Ecto neural progenitor cell (in vitro differentiated cells): Measurements from ENCODE around the gene ARGLU1.

Source experiments
- DNase-seq: peaks from one replicate; pipeline ENCODE4 v3.0.0-alpha.2; 2018; ENCODE audit warnings: low spot score

ARGLU1 gene

DNA sequence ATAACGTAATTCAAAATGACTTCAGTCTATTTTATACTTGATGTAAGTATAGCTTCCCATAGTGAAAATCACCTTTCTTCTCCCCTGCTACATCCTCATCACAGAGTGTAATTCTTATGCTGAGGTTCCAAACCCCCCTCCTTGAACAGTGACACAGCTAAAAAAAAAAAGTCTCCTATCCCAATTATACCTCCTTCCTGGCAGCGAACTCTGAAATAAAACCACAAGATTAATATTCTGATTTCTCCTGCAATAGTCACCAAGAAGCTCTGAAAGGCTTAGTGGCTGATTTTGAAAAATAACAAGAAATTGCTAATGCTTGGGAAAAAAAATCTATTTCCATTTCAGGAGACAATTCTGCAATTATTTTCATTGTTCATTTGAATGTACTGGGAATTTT is 68.8 kb downstream of the ARGLU1 start:
- no peak for DNase-seq

GRCh38 chr13:106498571-106498970 is 69.4 kb downstream of the ARGLU1 start:
- DNase-seq, result no peak

- no peak for DNase-seq
Measured at GRCh38 chr13:106498158-106498557, 69.8 kb downstream of the ARGLU1 start.

DNA sequence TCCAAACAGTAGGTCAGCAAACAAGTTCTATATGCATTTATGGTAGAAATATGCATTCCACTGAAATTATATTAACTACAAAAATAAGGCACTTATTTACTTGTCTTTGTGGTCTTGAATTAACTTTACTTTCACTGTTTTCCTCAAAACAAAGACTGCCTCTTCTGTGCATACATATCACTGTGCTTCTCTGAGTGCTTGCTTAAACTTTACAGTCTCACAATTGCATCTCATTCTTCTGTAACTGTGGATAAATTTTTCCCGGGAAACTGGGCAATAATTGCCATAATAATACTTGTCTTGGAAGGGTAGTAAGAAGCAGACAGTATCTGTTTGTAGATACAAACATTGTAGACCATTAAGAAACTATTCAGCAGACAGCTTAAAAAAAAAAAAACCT is 70.9 kb downstream of the ARGLU1 start:
- no peak for DNase-seq

GRCh38 chr13:106496072-106496997 is 71.6 kb downstream of the ARGLU1 start:
- DNase-seq, result no peak

DNA sequence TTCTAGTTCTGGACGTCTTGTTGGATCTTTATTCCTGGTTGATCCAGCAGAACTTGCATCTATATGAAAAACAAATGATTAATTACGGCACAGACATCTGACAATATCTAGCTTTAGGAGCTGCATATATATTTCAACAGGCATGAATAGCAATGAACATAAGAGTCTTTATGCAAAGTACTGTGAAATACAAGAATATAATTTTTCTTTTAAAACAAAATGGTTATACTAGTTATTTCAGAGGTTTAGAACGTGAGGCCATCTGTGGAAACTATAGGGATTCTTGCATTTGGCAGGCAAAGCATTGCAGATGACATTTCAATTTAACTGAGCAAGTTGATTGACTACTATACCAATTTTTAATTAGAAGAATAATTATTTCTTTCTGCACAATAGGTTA is 73.0 kb downstream of the ARGLU1 start:
- DNase-seq, result no peak

DNA sequence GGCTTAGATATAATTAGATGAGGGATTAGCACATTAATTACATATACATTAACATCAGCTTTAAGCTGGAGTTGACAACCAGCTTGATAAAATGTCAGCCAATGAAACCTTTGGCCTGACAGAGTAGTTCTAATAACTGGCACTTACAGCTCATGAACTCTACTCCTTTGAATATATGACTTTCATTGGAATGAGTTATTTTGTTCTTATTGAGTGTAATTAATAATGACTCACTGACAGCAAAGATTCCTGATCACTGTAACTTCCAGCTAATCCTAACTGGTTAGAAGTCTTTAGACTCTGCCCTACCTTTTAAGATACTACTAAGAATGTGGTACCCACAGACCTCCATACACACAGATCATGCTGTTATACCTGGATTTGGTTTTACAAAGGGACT is 73.4 kb downstream of the ARGLU1 start:
- DNase-seq, result no peak

GRCh38 chr13:106493533-106494220 is 74.3 kb downstream of the ARGLU1 start:
- DNase-seq, result no peak

GRCh38 chr13:106492588-106493475 is 75.1 kb downstream of the ARGLU1 start:
- DNase-seq, result no peak

DNA sequence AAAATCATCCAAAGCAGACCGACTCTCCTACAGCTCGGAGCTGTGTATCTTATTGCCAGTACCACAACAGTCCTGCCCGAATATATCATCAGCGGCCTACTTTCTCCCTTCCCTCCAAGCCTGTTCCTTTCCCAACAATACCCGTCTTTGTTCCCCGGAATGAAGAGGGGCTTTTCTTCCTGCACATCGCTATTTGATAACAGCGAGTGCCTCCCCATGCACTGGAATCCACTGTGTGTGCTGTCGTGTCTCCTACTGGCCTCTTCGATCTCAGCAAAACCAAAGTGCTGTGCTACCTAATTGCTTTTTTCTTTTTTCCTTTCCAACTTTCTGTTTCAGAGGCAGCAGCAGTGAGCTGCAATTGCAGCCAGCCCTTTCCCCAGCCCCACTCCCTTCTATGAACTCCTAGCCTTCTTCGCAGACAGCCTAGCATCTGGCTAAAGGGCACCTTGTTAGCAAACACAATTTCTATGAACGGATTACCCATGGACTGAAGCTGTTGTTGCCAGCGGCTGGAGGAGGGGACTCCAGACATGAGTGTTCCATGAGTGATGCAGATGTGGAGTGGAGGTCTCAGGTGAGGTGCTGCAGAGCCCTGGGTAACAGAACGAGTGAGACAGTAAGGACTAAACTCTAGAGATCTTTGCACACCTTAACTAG is 75.9 kb downstream of the ARGLU1 start:
- no peak for DNase-seq
